Colonic mucosa (tissue), 4 donors: ENCODE results near the gene VPS35. TPM values are rescaled to one million over a fixed set of nuclear protein-coding genes. Genes with fewer than 3 reads are reported as not detected.

Experiments
- DNase-seq: peaks from one replicate; pipeline ENCODE4 v3.0.0-alpha.2; 2020
- H3K27ac ChIP-seq: fragments of 200-600 bp; one replicate; pipeline ENCODE4 v1.8.0; 2021
- H3K27me3 ChIP-seq: fragments of 200-600 bp; one replicate; pipeline ENCODE4 v1.8.0; 2021
- H3K36me3 ChIP-seq: fragments of 200-600 bp; one replicate; pipeline ENCODE4 v1.8.0; 2021
- H3K4me1 ChIP-seq: fragments of 200-600 bp; one replicate; pipeline ENCODE4 v1.8.0; 2021; ENCODE audit warnings: mild to moderate bottlenecking
- H3K4me3 ChIP-seq: fragments of 200-600 bp; one replicate; pipeline ENCODE4 v1.8.0; 2021
- H3K9ac ChIP-seq, 2 donors: one replicate each; pipeline ENCODE4 v1.7.0; 2013; ENCODE audit warnings: control low read depth in 2 of 2, low read depth in 2 of 2, low read length in 2 of 2
- H3K9me3 ChIP-seq: fragments of 200-600 bp; one replicate; pipeline ENCODE4 v1.8.0; 2021
- intact Hi-C: fragments of 100-400 bp; cut with DNase I; formaldehyde crosslinking; loops from one replicate; pipeline ENCODE4 v1.14.1; 2022
- total RNA-seq, 2 donors: library from RNA; stranded (reverse); fragmentation: NEBNext Ultra II Directional in 1 of 2; extraction: Animal tissue kit (Norgen Biotek cat#: 25700) in 1 of 2; gene quantifications; one replicate each; pipeline ENCODE4 v1.2.1, GENCODE V29; 2021
- TF ChIP-seq, protein P1 (sequence below): fragments of 200-600 bp; IDR thresholded peaks from one replicate; pipeline ENCODE4 v1.8.0; 2022; ENCODE audit warnings: antibody characterized with exemption, mild to moderate bottlenecking
- donor health status: healthy.
- donor health status: DM: no; HTN: no; CAD: no.
- donor health status: DM: no; HTN: no; CAD: no.

Gene VPS35
- total RNA-seq, 2 donors from 2014 or later = 121 to 124 TPM

DNA sequence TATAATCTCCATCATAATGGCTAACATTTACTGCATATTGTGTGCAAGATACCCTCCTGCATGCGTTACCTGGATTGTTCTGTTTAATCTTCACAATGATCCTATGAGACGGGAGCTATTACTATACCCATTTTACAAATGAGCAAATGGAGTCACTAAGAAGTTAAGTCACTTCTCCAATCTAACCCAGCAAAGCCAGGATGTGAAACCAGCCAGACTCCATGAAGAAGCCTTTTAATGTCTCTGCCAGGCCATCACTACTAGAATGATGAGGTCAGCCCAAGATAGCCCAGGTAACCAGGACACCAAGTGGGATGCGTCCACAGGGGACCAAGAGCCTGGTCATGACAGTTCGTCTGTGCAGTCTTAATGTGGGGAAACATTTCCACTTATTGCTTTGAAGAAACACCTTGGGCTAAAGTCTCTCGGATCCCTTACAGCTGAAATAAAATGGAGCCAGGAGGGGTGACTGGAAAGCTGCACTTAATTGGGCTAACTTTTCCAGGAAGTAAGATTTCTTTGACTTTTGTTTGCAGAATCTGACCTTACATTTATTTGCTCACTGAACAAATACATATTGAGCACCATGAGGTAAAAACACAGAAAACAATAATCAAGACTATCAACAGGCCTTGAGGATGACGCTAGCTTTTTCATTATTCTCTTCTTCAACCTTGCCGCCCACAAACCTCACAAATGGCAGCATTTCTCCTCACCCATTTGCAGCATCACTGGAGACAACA, 66.9 kb downstream of the VPS35 start:
- no peak overlapping the region for H3K27ac ChIP-seq
- no peaks in the 10 kb centered on the region for H3K9me3 ChIP-seq
- no peaks in the 10 kb centered on the region for H3K4me1 ChIP-seq
- TF ChIP-seq, protein P1, sequence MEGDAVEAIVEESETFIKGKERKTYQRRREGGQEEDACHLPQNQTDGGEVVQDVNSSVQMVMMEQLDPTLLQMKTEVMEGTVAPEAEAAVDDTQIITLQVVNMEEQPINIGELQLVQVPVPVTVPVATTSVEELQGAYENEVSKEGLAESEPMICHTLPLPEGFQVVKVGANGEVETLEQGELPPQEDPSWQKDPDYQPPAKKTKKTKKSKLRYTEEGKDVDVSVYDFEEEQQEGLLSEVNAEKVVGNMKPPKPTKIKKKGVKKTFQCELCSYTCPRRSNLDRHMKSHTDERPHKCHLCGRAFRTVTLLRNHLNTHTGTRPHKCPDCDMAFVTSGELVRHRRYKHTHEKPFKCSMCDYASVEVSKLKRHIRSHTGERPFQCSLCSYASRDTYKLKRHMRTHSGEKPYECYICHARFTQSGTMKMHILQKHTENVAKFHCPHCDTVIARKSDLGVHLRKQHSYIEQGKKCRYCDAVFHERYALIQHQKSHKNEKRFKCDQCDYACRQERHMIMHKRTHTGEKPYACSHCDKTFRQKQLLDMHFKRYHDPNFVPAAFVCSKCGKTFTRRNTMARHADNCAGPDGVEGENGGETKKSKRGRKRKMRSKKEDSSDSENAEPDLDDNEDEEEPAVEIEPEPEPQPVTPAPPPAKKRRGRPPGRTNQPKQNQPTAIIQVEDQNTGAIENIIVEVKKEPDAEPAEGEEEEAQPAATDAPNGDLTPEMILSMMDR = no peak
- intact Hi-C loops = no loop called here
- H3K36me3 ChIP-seq = no peaks in the 10 kb centered on the region
- H3K4me3 ChIP-seq = no peak overlapping the region
- H3K9ac ChIP-seq = no peak overlapping the region
- no peaks in the 10 kb centered on the region for H3K27me3 ChIP-seq
- DNase-seq = no peak

- Histone ChIP-seq H3K27ac (no peak within 1 kb of the TSS), H3K4me3 (peak within 1 kb of the TSS; percentile 91), H3K36me3 (no peaks in the 10 kb centered on the region), H3K9me3 (no peaks in the 10 kb centered on the region), H3K4me1 (no peaks in the 10 kb centered on the region), H3K27me3 (no peaks in the 10 kb centered on the region), H3K9ac (peak within 1 kb of the TSS; percentile 5 to 66)
- DNase-seq = peak; percentile 88
- TF ChIP-seq, protein P1 = no peak
- intact Hi-C loops = no loop called here
These were observed 67.7 kb downstream of the VPS35 start, which contains the start of gene SHCBP1 for GRCh38 chr16:46621006-46621933. Gene SHCBP1, minus strand, starts transcription at chr16:46621379. Its CDS starts 20 bp downstream, at chr16:46621359.

DNA sequence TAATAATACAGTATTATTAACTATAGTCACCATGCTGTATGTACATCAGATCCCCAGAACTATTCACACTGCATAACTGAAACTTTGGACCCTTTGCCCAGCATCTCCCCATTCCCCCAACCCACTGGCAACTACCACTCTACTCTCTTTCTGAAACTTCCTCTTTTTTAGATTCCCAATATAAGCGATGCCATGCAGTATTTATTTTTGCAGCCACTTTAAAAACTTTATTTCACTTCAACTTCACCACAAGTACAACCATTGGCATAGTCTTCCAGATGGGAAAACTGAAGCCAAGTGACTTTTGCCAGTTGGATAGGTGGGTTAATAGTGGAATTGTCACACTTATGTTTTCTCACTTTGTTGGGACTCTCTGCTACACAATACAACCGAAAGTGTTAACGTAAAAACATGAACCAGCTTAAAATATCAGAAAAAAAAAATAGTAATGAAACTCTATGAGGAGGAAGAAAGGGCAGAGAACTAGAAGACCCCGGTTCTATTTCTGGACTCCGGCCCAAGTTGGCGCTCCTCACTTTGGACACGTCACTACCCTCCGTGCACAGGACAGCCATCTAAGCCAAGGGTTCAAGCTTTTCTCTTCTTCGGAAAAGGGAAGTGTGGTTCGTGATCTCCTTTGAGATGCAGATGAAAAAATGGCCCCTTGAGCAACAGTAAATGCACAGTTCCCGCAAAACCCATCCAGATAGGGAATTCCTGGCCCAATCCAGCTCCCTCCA, 68.5 kb downstream of the VPS35 start:
- intact Hi-C loops = no loop called here
- H3K9ac ChIP-seq = peak overlapping the region; percentile 5 to 66
- TF ChIP-seq, protein P1 = no peak
- peak; percentile 49 for DNase-seq
- no peaks in the 10 kb centered on the region for H3K27me3 ChIP-seq
- no peaks in the 10 kb centered on the region for H3K9me3 ChIP-seq
- no peaks in the 10 kb centered on the region for H3K4me1 ChIP-seq
- peak overlapping the region; percentile 91 for H3K4me3 ChIP-seq
- no peak overlapping the region for H3K27ac ChIP-seq
- H3K36me3 ChIP-seq = no peaks in the 10 kb centered on the region

GRCh38 chr16:46618516-46618915, 70.5 kb downstream of the VPS35 start:
- Histone ChIP-seq H3K4me1 (no peaks in the 10 kb centered on the region), H3K9ac (no peak overlapping the region), H3K27ac (no peak overlapping the region), H3K27me3 (no peaks in the 10 kb centered on the region), H3K9me3 (no peaks in the 10 kb centered on the region), H3K36me3 (no peaks in the 10 kb centered on the region), H3K4me3 (no peak overlapping the region)
- TF ChIP-seq, protein P1 = no peak
- intact Hi-C loops = no loop called here
- DNase-seq = no peak

DNA sequence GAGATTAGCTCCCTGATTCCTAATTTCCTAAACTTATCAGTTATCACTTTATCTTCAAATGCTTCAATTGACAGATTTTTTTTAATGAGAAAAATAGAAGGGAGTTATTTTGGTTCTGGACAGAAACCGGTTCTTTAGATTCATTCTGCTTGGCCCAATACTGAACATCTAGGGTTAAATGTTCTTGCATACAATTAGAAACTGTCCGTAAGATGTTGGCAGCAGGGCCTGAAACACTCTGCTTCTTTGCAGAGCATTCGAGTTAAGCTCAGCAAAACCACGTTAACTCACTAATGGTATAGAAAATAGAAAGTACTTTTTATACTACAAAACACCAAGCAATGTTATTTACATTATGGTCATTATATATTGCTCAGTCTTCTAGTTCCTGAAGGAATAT, 75.0 kb downstream of the VPS35 start:
- Histone ChIP-seq H3K4me1 (no peaks in the 10 kb centered on the region), H3K4me3 (no peak overlapping the region), H3K9ac (no peak overlapping the region), H3K9me3 (no peaks in the 10 kb centered on the region), H3K36me3 (no peaks in the 10 kb centered on the region), H3K27me3 (no peaks in the 10 kb centered on the region), H3K27ac (no peak overlapping the region)
- DNase-seq = no peak
- TF ChIP-seq, protein P1 = no peak
- intact Hi-C loops = no loop called here
